ENCODE measurements around the gene TAS2R4. TPM values are rescaled to one million over a fixed set of nuclear protein-coding genes. Genes with fewer than 3 reads are reported as not detected.

The TAS2R4 gene
- total RNA-seq, 1 experiment from 2014 or later = 1.2 TPM

DNA sequence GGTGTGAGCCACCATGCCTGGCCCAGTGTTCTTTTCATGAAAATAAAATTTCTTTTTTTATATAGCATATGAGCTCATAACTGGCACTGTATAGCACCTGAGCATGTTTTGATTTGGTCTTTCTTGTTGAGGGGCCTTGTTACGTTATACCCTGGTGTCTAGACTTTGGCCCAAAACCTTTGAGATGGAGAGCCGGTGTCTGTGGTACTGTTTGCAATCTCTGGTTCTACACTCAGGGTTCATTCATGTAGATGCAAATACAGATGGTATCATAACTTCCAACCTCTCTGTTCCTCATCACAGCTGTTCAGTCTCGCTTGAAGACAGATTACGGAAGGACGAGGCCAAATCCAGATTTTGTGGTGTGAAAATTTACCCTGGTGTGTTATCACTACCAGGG lies 13.4 kb downstream of the TAS2R4 start, which contains the start of gene TAS2R5:
TAS2R5 (plus strand) TSS at position 301 of the 400 bp plus-strand sequence. CDS start 145 bp downstream, outside the sequence.
- H4K20me1 ChIP-seq (ENCODE audit: insufficient read depth) = no peaks in the 10 kb centered on the region
- no peaks in the 10 kb centered on the region for H3K4me1 ChIP-seq (ENCODE audit: control insufficient read depth in 1 of 2, insufficient read depth in 2 of 2, low read length in 2 of 2)
- no peak for DNase-seq (ENCODE audit: low read depth, low spot score)
- CTCF ChIA-PET = no interaction called here
- no peak within 1 kb of the TSS for H3K4me3 ChIP-seq (replicated peaks in 1 of 2; ENCODE audit: low read depth in 1 of 2, low read length in 2 of 2)
- H3K9ac ChIP-seq (ENCODE audit: low read length) = no peak within 1 kb of the TSS
- no peak for TF ChIP-seq FOSL1 (IDR thresholded peaks at IDR 0.05; ENCODE audit: low read depth)
- no peak for TF ChIP-seq EZH2 (IDR thresholded peaks at IDR 0.05)
- TF ChIP-seq, protein P1, sequence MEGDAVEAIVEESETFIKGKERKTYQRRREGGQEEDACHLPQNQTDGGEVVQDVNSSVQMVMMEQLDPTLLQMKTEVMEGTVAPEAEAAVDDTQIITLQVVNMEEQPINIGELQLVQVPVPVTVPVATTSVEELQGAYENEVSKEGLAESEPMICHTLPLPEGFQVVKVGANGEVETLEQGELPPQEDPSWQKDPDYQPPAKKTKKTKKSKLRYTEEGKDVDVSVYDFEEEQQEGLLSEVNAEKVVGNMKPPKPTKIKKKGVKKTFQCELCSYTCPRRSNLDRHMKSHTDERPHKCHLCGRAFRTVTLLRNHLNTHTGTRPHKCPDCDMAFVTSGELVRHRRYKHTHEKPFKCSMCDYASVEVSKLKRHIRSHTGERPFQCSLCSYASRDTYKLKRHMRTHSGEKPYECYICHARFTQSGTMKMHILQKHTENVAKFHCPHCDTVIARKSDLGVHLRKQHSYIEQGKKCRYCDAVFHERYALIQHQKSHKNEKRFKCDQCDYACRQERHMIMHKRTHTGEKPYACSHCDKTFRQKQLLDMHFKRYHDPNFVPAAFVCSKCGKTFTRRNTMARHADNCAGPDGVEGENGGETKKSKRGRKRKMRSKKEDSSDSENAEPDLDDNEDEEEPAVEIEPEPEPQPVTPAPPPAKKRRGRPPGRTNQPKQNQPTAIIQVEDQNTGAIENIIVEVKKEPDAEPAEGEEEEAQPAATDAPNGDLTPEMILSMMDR (IDR thresholded peaks at IDR 0.05 in 2 of 3, conservative IDR thresholded peaks at IDR 0.05 in 1 of 3; ENCODE audit: borderline replicate concordance in 1 of 3, insufficient read depth in 1 of 3, low read depth in 2 of 3, low read length in 2 of 3) = no peak
- no peak for TF ChIP-seq POLR2AphosphoS5 (IDR thresholded peaks at IDR 0.05; ENCODE audit: low read depth, low read length)
- TF ChIP-seq, protein P2, sequence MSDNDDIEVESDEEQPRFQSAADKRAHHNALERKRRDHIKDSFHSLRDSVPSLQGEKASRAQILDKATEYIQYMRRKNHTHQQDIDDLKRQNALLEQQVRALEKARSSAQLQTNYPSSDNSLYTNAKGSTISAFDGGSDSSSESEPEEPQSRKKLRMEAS (IDR thresholded peaks at IDR 0.05) = no peak
- no peak for TF ChIP-seq POLR2A (IDR thresholded peaks at IDR 0.05; ENCODE audit: borderline replicate concordance, extremely low read depth, insufficient read depth, insufficient read length)
- TF ChIP-seq, protein P3, sequence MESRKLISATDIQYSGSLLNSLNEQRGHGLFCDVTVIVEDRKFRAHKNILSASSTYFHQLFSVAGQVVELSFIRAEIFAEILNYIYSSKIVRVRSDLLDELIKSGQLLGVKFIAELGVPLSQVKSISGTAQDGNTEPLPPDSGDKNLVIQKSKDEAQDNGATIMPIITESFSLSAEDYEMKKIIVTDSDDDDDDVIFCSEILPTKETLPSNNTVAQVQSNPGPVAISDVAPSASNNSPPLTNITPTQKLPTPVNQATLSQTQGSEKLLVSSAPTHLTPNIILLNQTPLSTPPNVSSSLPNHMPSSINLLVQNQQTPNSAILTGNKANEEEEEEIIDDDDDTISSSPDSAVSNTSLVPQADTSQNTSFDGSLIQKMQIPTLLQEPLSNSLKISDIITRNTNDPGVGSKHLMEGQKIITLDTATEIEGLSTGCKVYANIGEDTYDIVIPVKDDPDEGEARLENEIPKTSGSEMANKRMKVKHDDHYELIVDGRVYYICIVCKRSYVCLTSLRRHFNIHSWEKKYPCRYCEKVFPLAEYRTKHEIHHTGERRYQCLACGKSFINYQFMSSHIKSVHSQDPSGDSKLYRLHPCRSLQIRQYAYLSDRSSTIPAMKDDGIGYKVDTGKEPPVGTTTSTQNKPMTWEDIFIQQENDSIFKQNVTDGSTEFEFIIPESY (IDR thresholded peaks at IDR 0.05; ENCODE audit: extremely low read depth, insufficient replicate concordance, low read length) = no peak
- TF ChIP-seq TCF7L2 (IDR thresholded peaks at IDR 0.05; ENCODE audit: borderline replicate concordance, extremely low read depth, insufficient read depth, insufficient read length) = no peak
- no peak for TF ChIP-seq SP1 (IDR thresholded peaks at IDR 0.05; ENCODE audit: low read depth)
- no peak for TF ChIP-seq CEBPB (IDR thresholded peaks at IDR 0.05; ENCODE audit: low read depth)
- no peak for TF ChIP-seq ELF1 (IDR thresholded peaks at IDR 0.05; ENCODE audit: borderline replicate concordance, low read depth)
- no peak for TF ChIP-seq ZFX (IDR thresholded peaks at IDR 0.05)
- TF ChIP-seq RAD21 (IDR thresholded peaks at IDR 0.05; ENCODE audit: low read depth) = no peak
- TF ChIP-seq ZNF274 (IDR thresholded peaks at IDR 0.05; ENCODE audit: low read depth, low read length) = no peak
- no peak for ATAC-seq
- no peaks in the 10 kb centered on the region for H3K27me3 ChIP-seq (ENCODE audit: insufficient read depth, low read length)
- RAD21 ChIA-PET (ENCODE audit: low non-redundant PET in 1 of 2, low total read pairs in 2 of 2, uncharacterized antibody in 2 of 2, unreplicated experiment in 2 of 2) = no interaction called here
- no peaks in the 10 kb centered on the region for H3K9me3 ChIP-seq (ENCODE audit: control insufficient read depth in 1 of 2, insufficient read depth in 1 of 2, low read depth in 1 of 2, low read length in 2 of 2)
- BruUV-seq (replicated peaks) = no TSS peak
- H3K36me3 ChIP-seq (ENCODE audit: control insufficient read depth in 1 of 2, insufficient read depth in 2 of 2, low read length in 2 of 2) = 0 out of 4 replicates have a peak, but pooled peaks cover 2 to 3% of the 10 kb centered on the region in 2 experiments
- no peak within 1 kb of the TSS for H3K4me2 ChIP-seq (ENCODE audit: low read length)
- POLR2A ChIA-PET = no interaction called here
- no peak within 1 kb of the TSS for H2AFZ ChIP-seq (ENCODE audit: low read depth, low read length, poor library complexity, severe bottlenecking)
- H3K27ac ChIP-seq (ENCODE audit: low read depth, low read length) = no peak within 1 kb of the TSS
- H3K9me2 ChIP-seq (ENCODE audit: insufficient read depth) = no peaks in the 10 kb centered on the region
- no peaks in the 10 kb centered on the region for H3K79me2 ChIP-seq (ENCODE audit: insufficient read depth, low read length)
- intact Hi-C loops (cut with micrococcal nuclease) = loop anchor here (5.0 kb wide), 1 partner anchor 138 kb away; no protein-coding TSS in a partner anchor

Data from HCT116 (cell line).